A549 (cell line): ENCODE measurements around the gene RASSF8. TPM values are rescaled to one million over a fixed set of nuclear protein-coding genes. Genes with fewer than 3 reads are reported as not detected.

ENCODE experiments used
- ATAC-seq, 2 experiments: fragments of 200-7000 bp in 1 of 2; fragments of >200 bp in 1 of 2; cut with Nextera tagmentation in 1 of 2; cut with Tn5 transposase in 1 of 2; 3 replicates each; pipeline versions ENCODE4 v1.8.0 to v1.9.1; 2018 to 2020; ENCODE audit warnings: mild to moderate bottlenecking in 1 of 2, moderate library complexity in 1 of 2
- CTCF ChIA-PET: fragments of 300-600 bp; sonication (Branson Sonifier 250); formaldehyde crosslinking; extraction: SDS; loops from one replicate; lab custom pipeline; 2021; ENCODE audit warnings: antibody characterized with exemption, inconsistent platforms; lab: Yijun Ruan, JAX
- POLR2A ChIA-PET: fragments of 350-600 bp; formaldehyde crosslinking; extraction: SDS; loops from one replicate; lab custom pipeline; 2021; ENCODE audit warnings: antibody characterized with exemption, inconsistent platforms; lab: Yijun Ruan, JAX
- DNase-seq, 2 experiments: peaks; one replicate each; pipeline versions ENCODE4 v3.0.0 to v3.0.0-alpha.2; 2011 to 2016; ENCODE audit warnings: low read depth in 1 of 2, low spot score in 1 of 2
- FAIRE-seq: peaks from 2 replicates; lab custom pipeline; 2011; peaks lifted over from hg19 to GRCh38; lab: Jason Lieb, UNC
- H3K27ac ChIP-seq, 2 experiments: fragments of >200 bp; sonication (Bioruptor Twin); formaldehyde crosslinking; 3 replicates each; pipeline ENCODE4 v1.5.1; 2016 to 2017
- H3K4me1 ChIP-seq: fragments of >200 bp; sonication (Bioruptor Twin); formaldehyde crosslinking; 3 replicates; pipeline ENCODE4 v1.6.1; 2016
- H3K4me2 ChIP-seq: fragments of >200 bp; sonication (Bioruptor Twin); formaldehyde crosslinking; 3 replicates; pipeline ENCODE4 v1.6.1; 2016
- H3K4me3 ChIP-seq: fragments of >200 bp; sonication (Bioruptor Twin); formaldehyde crosslinking; 3 replicates; pipeline ENCODE4 v1.5.1; 2016
- H3K9me3 ChIP-seq: fragments of >200 bp; sonication (Bioruptor Twin); formaldehyde crosslinking; 3 replicates; pipeline ENCODE4 v1.6.1; 2016
- ATOH8 ChIP-seq: fragments of 250-450 bp; sonication (Bioruptor Pico); IDR thresholded peaks from 2 replicates; pipeline ENCODE4 v1.5.0; 2020; ENCODE audit warnings: low read depth, mild to moderate bottlenecking, moderate library complexity
- CEBPB ChIP-seq, 2 experiments: fragments of >200 bp in 1 of 2; sonication (Bioruptor Twin) in 1 of 2; formaldehyde crosslinking in 1 of 2; IDR thresholded peaks; 2 replicates each; pipeline ENCODE4 v1.6.1; 2012 to 2016
- CHD4 ChIP-seq: fragments of 200-600 bp; sonication (generic); IDR thresholded peaks from 2 replicates; pipeline ENCODE4 v1.6.1; 2016; ENCODE audit warnings: antibody characterized with exemption, mild to moderate bottlenecking, borderline replicate concordance
- EHMT2 ChIP-seq: fragments of 200-600 bp; sonication (generic); IDR thresholded peaks from 2 replicates; pipeline ENCODE4 v1.6.1; 2016; ENCODE audit warnings: antibody characterized with exemption, low read depth, mild to moderate bottlenecking, moderate library complexity
- FOSB ChIP-seq: fragments of 250-450 bp; sonication (Bioruptor Pico); IDR thresholded peaks from 2 replicates; pipeline ENCODE4 v1.5.0; 2020; ENCODE audit warnings: mild to moderate bottlenecking, moderate library complexity
- FOSL2 ChIP-seq, 2 experiments: fragments of 450-650 bp in 1 of 2; fragments of >200 bp in 1 of 2; sonication (Bioruptor Twin) in 1 of 2; formaldehyde crosslinking; IDR thresholded peaks; 2 replicates each; pipeline versions ENCODE4 v1.5.0 to v1.6.1; 2016 to 2020; ENCODE audit warnings: mild to moderate bottlenecking in 1 of 2, moderate library complexity in 1 of 2
- HDAC2 ChIP-seq: fragments of 200-600 bp; sonication (generic); IDR thresholded peaks from 2 replicates; pipeline ENCODE4 v1.6.1; 2016
- HOXA7 ChIP-seq: fragments of 250-450 bp; sonication (Bioruptor Pico); IDR thresholded peaks from 2 replicates; pipeline ENCODE4 v1.5.0; 2020; ENCODE audit warnings: mild to moderate bottlenecking, moderate library complexity
- JUNB ChIP-seq: fragments of >200 bp; sonication (Bioruptor Twin); formaldehyde crosslinking; IDR thresholded peaks from 2 replicates; pipeline ENCODE4 v1.6.1; 2016
- KDM1A ChIP-seq: fragments of 200-600 bp; sonication (generic); IDR thresholded peaks from 2 replicates; pipeline ENCODE4 v1.6.1; 2016; ENCODE audit warnings: low read depth, mild to moderate bottlenecking
- KDM5A ChIP-seq: fragments of 200-600 bp; sonication (generic); IDR thresholded peaks from 2 replicates; pipeline ENCODE4 v1.6.1; 2016; ENCODE audit warnings: antibody characterized with exemption, mild to moderate bottlenecking
- MAFK ChIP-seq: fragments of 450-650 bp; IDR thresholded peaks from 2 replicates; pipeline ENCODE4 v1.6.1; 2014; ENCODE audit not compliant: partially characterized antibody
- NR3C1 ChIP-seq: fragments of >200 bp; sonication (Bioruptor Twin); formaldehyde crosslinking; IDR thresholded peaks from 3 replicates; pipeline ENCODE4 v1.6.1; 2017
- RAD21 ChIP-seq, 2 experiments: fragments of >200 bp in 1 of 2; sonication (Bioruptor Twin) in 1 of 2; formaldehyde crosslinking in 1 of 2; IDR thresholded peaks in 1 of 2; conservative IDR thresholded peaks in 1 of 2; 2 replicates in 1 of 2; 3 replicates in 1 of 2; pipeline ENCODE4 v1.6.1; 2012 to 2018; ENCODE audit warnings: inconsistent platforms in 1 of 2
- USF2 ChIP-seq: fragments of 450-650 bp; IDR thresholded peaks from 2 replicates; pipeline ENCODE4 v1.6.1; 2014; ENCODE audit warnings: antibody characterized with exemption
- ZNF302 ChIP-seq: fragments of 250-450 bp; sonication (Bioruptor Pico); IDR thresholded peaks from 2 replicates; pipeline ENCODE4 v1.9.0; 2021; ENCODE audit warnings: inconsistent platforms, mild to moderate bottlenecking, moderate library complexity
- ZSCAN20 ChIP-seq: fragments of 250-450 bp; sonication (Bioruptor Pico); IDR thresholded peaks from 2 replicates; pipeline ENCODE4 v1.8.0; 2022; ENCODE audit warnings: mild to moderate bottlenecking, moderate library complexity
- WGBS: methylation state at CpG from one replicate; pipeline ENCODE4 v1.1.6; 2017; ENCODE audit errors: missing lambda C conversion rate; 5-methylcytosine and 5-hydroxymethylcytosine counted together
- polyA plus RNA-seq, 4 experiments: library from polyadenylated mRNA; depleted of rRNA in 3 of 4; stranded (reverse); fragments of >200 nt; fragmentation: RNase III in 1 of 4; extraction: RNeasy Plus Mini Kit Qiagen cat#74134 plus additional on column Dnase treatment in 1 of 4; gene quantifications; 2 replicates in 3 of 4; 3 replicates in 1 of 4; pipeline ENCODE4 v1.2.3, GENCODE V29; 2011 to 2017
- TF ChIP-seq, protein P1 (sequence below): fragments of 150-350 bp; IDR thresholded peaks from 2 replicates; pipeline ENCODE4 v1.6.1; 2014; ENCODE audit warnings: low read depth, mild to moderate bottlenecking, low read length
- TF ChIP-seq, protein P2 (sequence below): IDR thresholded peaks from 2 replicates; pipeline ENCODE4 v1.6.1; 2012; ENCODE audit warnings: low read depth, borderline replicate concordance
- TF ChIP-seq, protein P3 (sequence below): fragments of >200 bp; sonication (Bioruptor Twin); formaldehyde crosslinking; IDR thresholded peaks from 3 replicates; pipeline ENCODE4 v1.5.1; 2016

The RASSF8 gene
- polyA plus RNA-seq, 2 of the 4 experiments (the other 2 are of a cell fraction), result 5.7 to 8.7 TPM

GRCh38 chr12:26009593-26009992 lies 51.1 kb downstream of the RASSF8 start:
- Histone ChIP-seq H3K4me1 (no peaks in the 10 kb centered on the region), H3K4me3 (no peak overlapping the region), H3K4me2 (no peak overlapping the region), H3K9me3 (no peaks in the 10 kb centered on the region), H3K27ac (no peak overlapping the region)
- 79% methylated on average over 1 of the region's 1 CpG for WGBS
- ChIA-PET POLR2A (no interaction called here), CTCF (interaction anchor here (0.8 kb wide), 1 partner anchor 8 kb away, joined by 4 read pairs; no protein-coding TSS in a partner anchor)
- TF ChIP-seq, protein P1, sequence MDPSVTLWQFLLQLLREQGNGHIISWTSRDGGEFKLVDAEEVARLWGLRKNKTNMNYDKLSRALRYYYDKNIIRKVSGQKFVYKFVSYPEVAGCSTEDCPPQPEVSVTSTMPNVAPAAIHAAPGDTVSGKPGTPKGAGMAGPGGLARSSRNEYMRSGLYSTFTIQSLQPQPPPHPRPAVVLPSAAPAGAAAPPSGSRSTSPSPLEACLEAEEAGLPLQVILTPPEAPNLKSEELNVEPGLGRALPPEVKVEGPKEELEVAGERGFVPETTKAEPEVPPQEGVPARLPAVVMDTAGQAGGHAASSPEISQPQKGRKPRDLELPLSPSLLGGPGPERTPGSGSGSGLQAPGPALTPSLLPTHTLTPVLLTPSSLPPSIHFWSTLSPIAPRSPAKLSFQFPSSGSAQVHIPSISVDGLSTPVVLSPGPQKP, result no peak
- no peak for TF ChIP-seq EHMT2
- no peak for TF ChIP-seq CEBPB (IDR thresholded peaks at IDR 0.05)
- no peak for TF ChIP-seq USF2
- TF ChIP-seq ATOH8 (CRISPR knock-in tag), result no peak
- TF ChIP-seq HOXA7 (CRISPR knock-in tag), result no peak
- TF ChIP-seq KDM5A, result no peak
- TF ChIP-seq, protein P2, sequence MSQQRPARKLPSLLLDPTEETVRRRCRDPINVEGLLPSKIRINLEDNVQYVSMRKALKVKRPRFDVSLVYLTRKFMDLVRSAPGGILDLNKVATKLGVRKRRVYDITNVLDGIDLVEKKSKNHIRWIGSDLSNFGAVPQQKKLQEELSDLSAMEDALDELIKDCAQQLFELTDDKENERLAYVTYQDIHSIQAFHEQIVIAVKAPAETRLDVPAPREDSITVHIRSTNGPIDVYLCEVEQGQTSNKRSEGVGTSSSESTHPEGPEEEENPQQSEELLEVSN, result no peak
- no peak for TF ChIP-seq FOSB
- no peak for TF ChIP-seq HDAC2
- TF ChIP-seq MAFK, result no peak
- no peak for TF ChIP-seq JUNB
- TF ChIP-seq ZSCAN20 (CRISPR knock-in tag), result no peak
- no peak for TF ChIP-seq ZNF302 (CRISPR knock-in tag)
- no peak for TF ChIP-seq FOSL2 (IDR thresholded peaks at IDR 0.05)
- TF ChIP-seq FOSL2 (CRISPR knock-in tag; IDR thresholded peaks at IDR 0.05), result no peak
- ATAC-seq, result no peak
- no peak for FAIRE-seq
- DNase-seq, result no peak

DNA sequence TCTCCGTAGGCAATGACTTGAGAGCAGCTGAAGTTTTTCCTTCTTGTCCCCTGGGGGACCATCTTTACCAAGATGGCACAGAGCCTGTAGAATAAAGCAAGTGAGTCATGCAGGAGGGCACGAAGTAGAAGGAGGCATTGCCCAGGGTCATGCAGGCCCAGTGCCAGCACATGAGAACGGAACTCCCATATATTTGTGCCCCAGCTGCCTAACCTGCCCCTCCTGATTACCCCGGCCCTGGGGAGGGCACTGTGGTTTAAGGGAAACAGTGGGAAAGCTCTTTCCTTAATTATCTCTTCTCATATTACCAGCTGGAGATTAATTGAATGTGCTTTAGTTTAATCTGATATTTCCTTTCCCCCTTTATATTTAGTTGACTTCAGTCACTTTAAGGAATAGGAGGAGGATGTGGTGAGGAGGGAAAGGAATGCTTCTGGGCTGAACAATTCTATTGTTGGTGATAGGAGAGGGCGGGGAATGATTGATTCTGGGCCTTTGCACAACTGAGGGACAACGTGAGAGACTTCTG lies 51.9 kb downstream of the RASSF8 start:
- H3K9me3 ChIP-seq, result no peaks in the 10 kb centered on the region
- ChIA-PET POLR2A (no interaction called here), CTCF (no interaction called here)
- H3K4me3 ChIP-seq, result no peak overlapping the region
- DNase-seq (no peak), ATAC-seq (no peak), FAIRE-seq (no peak)
- H3K4me2 ChIP-seq, result no peak overlapping the region
- 72% methylated on average over 6 of the region's 6 CpGs for WGBS
- TF ChIP-seq RAD21 (conservative IDR thresholded peaks at IDR 0.05 in 1 of 2, IDR thresholded peaks at IDR 0.05 in 1 of 2) (no peak), NR3C1 (no peak), EHMT2 (no peak), KDM1A (no peak), CHD4 (no peak)
- TF ChIP-seq, protein P3, sequence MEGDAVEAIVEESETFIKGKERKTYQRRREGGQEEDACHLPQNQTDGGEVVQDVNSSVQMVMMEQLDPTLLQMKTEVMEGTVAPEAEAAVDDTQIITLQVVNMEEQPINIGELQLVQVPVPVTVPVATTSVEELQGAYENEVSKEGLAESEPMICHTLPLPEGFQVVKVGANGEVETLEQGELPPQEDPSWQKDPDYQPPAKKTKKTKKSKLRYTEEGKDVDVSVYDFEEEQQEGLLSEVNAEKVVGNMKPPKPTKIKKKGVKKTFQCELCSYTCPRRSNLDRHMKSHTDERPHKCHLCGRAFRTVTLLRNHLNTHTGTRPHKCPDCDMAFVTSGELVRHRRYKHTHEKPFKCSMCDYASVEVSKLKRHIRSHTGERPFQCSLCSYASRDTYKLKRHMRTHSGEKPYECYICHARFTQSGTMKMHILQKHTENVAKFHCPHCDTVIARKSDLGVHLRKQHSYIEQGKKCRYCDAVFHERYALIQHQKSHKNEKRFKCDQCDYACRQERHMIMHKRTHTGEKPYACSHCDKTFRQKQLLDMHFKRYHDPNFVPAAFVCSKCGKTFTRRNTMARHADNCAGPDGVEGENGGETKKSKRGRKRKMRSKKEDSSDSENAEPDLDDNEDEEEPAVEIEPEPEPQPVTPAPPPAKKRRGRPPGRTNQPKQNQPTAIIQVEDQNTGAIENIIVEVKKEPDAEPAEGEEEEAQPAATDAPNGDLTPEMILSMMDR, result no peak
- no peak overlapping the region for H3K27ac ChIP-seq
- H3K4me1 ChIP-seq, result no peaks in the 10 kb centered on the region
